CD4-positive, alpha-beta T cell treated with Interleukin-6 at 100 ng/mL for 8 hours (primary cell): ENCODE results near the gene MED17.

Experiments used
- DNase-seq: peaks from one replicate; pipeline ENCODE4 v3.0.0-alpha.2; 2020; ENCODE audit warnings: mixed read lengths, low spot score

MED17 gene

GRCh38 chr11:93849751-93850593 lies 65.9 kb downstream of the MED17 start:
- no peak for DNase-seq

- no peak for DNase-seq
Measured at GRCh38 chr11:93850594-93851018, 66.5 kb downstream of the MED17 start, which contains the start of gene VSTM5. TSS of gene VSTM5 (minus strand) at chr11:93850618. CDS start at chr11:93850502, 116 bp downstream.

- no peak for DNase-seq
Measured at GRCh38 chr11:93852242-93852641, 68.2 kb downstream of the MED17 start.

GRCh38 chr11:93857413-93858120 lies 73.5 kb downstream of the MED17 start:
- DNase-seq = no peak

- DNase-seq = no peak
Measured at GRCh38 chr11:93858121-93858775, 74.2 kb downstream of the MED17 start.

GRCh38 chr11:93861808-93862207 lies 77.7 kb downstream of the MED17 start:
- DNase-seq = no peak
